Stimulated activated CD4-positive, alpha-beta T cell treated with anti-CD3 and anti-CD28 coated beads, Interleukin-4, amount 100 ng/mL, for 4 hours (primary cell): Measurements from ENCODE around the gene DEPDC1B.
"Not testable (repeated sequence)": the region's sequence is repeated elsewhere in the genome, so short reads cannot be mapped to it uniquely, and the experiment has no call there.

ENCODE experiments used
- DNase-seq, 2 experiments: peaks; one replicate each; pipeline ENCODE4 v3.0.0-alpha.2; 2020

Gene DEPDC1B

GRCh38 chr5:60639544-60639943 is 60.4 kb downstream of the DEPDC1B start:
- no peak for DNase-seq

- no peak for DNase-seq
Measured at GRCh38 chr5:60638300-60638699, 61.7 kb downstream of the DEPDC1B start.

- no peak for DNase-seq
Measured at GRCh38 chr5:60636644-60637043, 63.3 kb downstream of the DEPDC1B start.

GRCh38 chr5:60636001-60636400 is 64.0 kb downstream of the DEPDC1B start:
- no peak for DNase-seq

- DNase-seq: no peak
Measured at GRCh38 chr5:60634051-60634450, 65.9 kb downstream of the DEPDC1B start.

GRCh38 chr5:60633341-60633740 is 66.6 kb downstream of the DEPDC1B start:
- DNase-seq: no peak

GRCh38 chr5:60632153-60632552 is 67.8 kb downstream of the DEPDC1B start:
- DNase-seq: no peak

- no peak for DNase-seq
Measured at GRCh38 chr5:60630836-60631235, 69.1 kb downstream of the DEPDC1B start.

- DNase-seq: no peak
Measured at GRCh38 chr5:60630179-60630578, 69.8 kb downstream of the DEPDC1B start.

- not testable (repeated sequence) for DNase-seq
Measured at GRCh38 chr5:60624875-60625274, 75.1 kb downstream of the DEPDC1B start.

GRCh38 chr5:60620752-60621151 is 79.2 kb downstream of the DEPDC1B start:
- DNase-seq: not testable (repeated sequence)

- DNase-seq: no peak
Measured at GRCh38 chr5:60613826-60614225, 86.1 kb downstream of the DEPDC1B start.

GRCh38 chr5:60611099-60611740 is 88.7 kb downstream of the DEPDC1B start:
- DNase-seq: no peak

- no peak for DNase-seq
Measured at GRCh38 chr5:60604771-60605170, 95.2 kb downstream of the DEPDC1B start.

- no peak for DNase-seq
Measured at GRCh38 chr5:60598424-60598823, 101.5 kb downstream of the DEPDC1B start.

- no peak for DNase-seq
Measured at GRCh38 chr5:60597572-60598320, 102.2 kb downstream of the DEPDC1B start.

GRCh38 chr5:60594715-60595477 is 105.1 kb downstream of the DEPDC1B start:
- DNase-seq: no peak

- DNase-seq: no peak
Measured at GRCh38 chr5:60590172-60590571, 109.8 kb downstream of the DEPDC1B start.

GRCh38 chr5:60587312-60587711 is 112.7 kb downstream of the DEPDC1B start:
- not testable (repeated sequence) for DNase-seq

GRCh38 chr5:60586307-60586901 is 113.6 kb downstream of the DEPDC1B start:
- no peak for DNase-seq

GRCh38 chr5:60585618-60586017 is 114.3 kb downstream of the DEPDC1B start:
- no peak for DNase-seq

GRCh38 chr5:60584304-60584703 is 115.7 kb downstream of the DEPDC1B start:
- DNase-seq: no peak

GRCh38 chr5:60583616-60584015 is 116.3 kb downstream of the DEPDC1B start:
- no peak for DNase-seq
